Measurements from ENCODE around the gene LYSET.
A peak's percentile ranks its signal among the peaks of the same experiment; 100 is the strongest.

DNA sequence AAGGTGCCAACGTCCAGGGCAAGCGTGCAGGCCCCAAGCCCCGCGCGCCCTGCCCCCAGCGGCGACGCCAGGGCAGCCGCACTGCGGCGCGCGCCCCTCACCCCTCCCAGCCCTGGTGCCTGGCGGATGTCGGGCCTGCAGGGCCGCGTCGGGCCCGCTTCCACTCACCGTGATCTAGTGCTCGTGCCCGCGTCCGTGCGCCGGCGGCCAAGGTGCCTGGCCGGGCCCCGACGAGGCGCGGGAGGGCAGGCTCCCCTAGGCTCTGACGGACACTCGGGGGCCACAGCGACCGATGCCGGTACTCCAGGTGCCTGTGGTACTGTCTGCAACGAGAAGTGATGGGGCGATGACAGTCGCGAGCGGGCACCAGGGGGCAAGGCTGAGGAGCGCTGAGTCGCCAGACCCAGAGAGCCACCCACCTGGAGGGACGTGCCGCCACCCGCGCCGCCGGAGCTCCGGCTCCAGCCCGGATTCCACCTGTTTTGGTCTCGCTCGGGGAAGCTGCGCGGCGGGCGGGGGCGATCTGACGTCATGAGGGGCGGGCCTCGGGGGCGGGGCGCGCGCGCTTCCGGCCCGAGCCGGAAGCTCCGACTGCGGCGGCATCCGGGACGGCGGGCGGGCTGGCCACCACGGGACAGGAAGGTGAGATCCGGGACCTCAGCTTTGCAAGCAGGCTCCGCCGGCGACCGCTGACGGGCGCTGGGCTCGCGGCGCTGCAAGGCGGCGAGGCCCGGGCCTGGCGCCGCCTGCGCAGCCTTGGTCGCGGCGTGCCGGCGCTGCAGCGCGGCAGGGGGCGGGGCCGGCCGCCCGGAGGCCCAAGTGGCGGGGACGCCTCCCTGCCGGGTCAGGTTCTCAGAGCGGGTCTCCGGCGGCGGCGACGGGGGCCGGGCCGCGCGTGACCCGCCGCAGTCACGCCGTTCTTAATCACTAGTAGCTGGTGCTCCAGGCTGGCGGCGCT is at the start of gene LYSET, which contains the start of gene MOAP1:
- TF ChIP-seq, protein P1, sequence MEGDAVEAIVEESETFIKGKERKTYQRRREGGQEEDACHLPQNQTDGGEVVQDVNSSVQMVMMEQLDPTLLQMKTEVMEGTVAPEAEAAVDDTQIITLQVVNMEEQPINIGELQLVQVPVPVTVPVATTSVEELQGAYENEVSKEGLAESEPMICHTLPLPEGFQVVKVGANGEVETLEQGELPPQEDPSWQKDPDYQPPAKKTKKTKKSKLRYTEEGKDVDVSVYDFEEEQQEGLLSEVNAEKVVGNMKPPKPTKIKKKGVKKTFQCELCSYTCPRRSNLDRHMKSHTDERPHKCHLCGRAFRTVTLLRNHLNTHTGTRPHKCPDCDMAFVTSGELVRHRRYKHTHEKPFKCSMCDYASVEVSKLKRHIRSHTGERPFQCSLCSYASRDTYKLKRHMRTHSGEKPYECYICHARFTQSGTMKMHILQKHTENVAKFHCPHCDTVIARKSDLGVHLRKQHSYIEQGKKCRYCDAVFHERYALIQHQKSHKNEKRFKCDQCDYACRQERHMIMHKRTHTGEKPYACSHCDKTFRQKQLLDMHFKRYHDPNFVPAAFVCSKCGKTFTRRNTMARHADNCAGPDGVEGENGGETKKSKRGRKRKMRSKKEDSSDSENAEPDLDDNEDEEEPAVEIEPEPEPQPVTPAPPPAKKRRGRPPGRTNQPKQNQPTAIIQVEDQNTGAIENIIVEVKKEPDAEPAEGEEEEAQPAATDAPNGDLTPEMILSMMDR (IDR thresholded peaks at IDR 0.05): peak in 1 of 3 donors; percentile 24
- TF ChIP-seq POLR2A (IDR thresholded peaks at IDR 0.05) (no peak), POLR2AphosphoS5 (IDR thresholded peaks at IDR 0.05) (peak; percentile 46 to 74 (median 69))
